Measurements from ENCODE around the gene DIPK1B.

Gene DIPK1B

GRCh38 chr9:136740971-136741882 is 28.9 kb downstream of the DIPK1B start:
- DNase-seq, result no peak

GRCh38 chr9:136741883-136742571 is 29.7 kb downstream of the DIPK1B start:
- DNase-seq, result no peak

GRCh38 chr9:136742591-136743391 is 30.4 kb downstream of the DIPK1B start, which contains the start of gene LCN10:
Gene LCN10, minus strand, starts transcription at chr9:136742940. Its CDS starts 37 bp downstream, at chr9:136742903.
- DNase-seq, result peak; percentile 52

DNA sequence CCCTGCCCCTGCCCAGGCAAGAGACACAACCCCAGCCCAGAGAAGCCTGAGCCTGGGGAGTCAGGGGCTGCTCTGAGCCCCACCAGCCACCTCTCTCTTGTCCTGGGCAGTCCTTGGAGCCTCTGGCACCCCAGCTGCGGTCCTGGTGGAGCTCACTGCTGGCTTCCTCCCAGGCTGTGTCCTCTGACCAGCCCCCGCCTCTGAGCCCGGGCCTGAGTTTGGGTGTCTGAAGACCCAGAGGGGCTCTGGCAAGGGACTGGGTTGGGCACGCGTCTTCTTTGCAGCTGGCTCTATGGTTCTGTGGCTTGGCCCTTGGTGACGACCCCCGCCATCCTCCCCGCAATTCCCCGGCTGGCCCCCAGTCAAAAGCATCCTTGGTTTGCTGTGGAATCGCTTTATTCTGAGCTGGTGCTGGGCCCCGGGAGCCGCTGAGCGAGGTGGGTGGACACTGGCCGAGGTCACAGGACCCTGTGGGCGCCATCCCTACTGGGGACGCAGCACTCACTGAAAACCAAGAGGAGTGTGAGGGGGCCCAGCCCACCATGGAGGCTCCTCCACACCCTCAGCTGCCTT is 31.4 kb downstream of the DIPK1B start:
- DNase-seq, result no peak

- DNase-seq, result no peak
These were observed 32.4 kb downstream of the DIPK1B start for GRCh38 chr9:136744773-136745172.

- no peak for DNase-seq
These were observed 33.2 kb downstream of the DIPK1B start for GRCh38 chr9:136745389-136746154.

DNA sequence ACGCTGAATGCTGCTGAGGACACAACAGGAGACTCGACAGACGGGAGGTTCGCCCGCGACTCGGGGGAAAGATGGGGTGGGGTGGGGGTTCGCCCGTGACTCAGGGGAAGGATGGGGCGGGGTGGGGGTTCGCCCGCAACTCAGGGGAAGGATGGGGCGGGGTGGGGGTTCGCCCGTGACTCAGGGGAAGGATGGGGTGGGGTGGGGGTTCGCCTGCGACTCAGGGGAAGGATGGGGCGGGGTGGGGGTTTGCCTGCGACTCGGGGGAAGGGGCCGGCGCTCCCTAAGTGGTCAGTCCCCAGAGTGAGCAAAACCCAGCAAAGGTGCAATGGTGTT is 33.8 kb downstream of the DIPK1B start:
- no peak for DNase-seq

DNA sequence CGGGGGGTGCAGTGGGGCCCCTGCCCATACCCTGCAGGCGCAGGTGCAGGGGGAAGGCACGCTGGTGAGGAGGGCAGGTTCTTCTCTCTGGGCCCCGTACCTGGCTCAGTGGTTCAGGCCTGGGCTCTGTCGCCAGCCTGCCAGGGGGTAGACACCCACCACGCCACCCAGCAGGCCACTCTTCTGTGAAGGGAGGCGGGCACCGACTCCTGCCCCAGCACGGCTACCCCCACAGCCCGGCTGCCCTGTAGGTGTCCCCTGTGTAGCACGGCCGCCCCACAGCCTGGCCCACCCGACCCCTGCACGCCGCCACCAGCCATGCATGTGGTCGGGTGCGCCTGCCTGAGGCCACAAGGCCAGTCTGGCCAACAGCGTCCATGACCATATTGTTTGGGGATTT is 34.2 kb downstream of the DIPK1B start:
- no peak for DNase-seq

GRCh38 chr9:136747161-136748060 is 35.0 kb downstream of the DIPK1B start:
- no peak for DNase-seq

DNA sequence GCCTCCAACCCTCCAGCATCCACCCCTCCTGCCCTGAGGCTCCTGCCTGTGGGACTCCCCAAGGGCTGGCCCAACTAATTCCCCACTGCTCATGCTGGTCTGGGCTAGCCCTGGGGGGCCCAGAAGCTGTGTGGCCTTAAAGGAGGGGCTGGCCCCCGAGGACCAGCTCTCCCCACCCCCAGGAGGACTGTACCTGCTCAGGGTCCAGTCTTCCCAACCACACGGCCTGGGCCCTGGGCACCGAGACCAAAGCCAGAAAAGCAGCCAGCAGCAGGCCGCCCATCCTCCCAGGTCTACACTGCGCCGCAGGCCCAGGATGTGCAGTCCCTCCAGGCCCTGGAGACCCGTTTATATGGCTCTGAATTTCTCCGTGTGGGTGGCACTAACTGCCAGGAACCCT is 35.8 kb downstream of the DIPK1B start, which contains the start of gene LCN6:
LCN6 (minus strand) TSS at position 325 of the 400 bp plus-strand sequence; CDS start at position 283, 42 bp downstream.
- DNase-seq, result no peak

- no peak for DNase-seq
These were observed 36.6 kb downstream of the DIPK1B start for GRCh38 chr9:136748666-136749611.

- DNase-seq, result no peak
These were observed 38.2 kb downstream of the DIPK1B start for GRCh38 chr9:136750526-136750925.

DNA sequence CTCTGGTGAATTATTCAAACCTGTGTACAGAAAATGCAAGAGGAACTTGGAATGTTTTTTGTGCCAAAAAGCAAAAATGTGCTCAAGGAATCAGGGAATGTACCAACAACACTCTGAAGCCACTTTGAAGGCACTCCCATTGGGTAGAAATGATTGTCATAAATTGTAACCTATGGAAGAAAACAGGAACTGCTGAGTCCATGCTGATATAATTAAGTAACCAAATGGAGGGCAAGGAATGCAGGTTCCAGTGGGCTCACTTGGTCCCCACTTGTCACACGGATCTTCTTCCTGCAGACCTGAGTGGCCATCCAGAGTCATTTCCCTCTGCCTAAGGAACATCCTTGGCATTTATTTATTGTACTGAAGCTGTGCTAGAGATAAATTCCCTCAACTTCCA is 38.9 kb downstream of the DIPK1B start:
- DNase-seq, result no peak

GRCh38 chr9:136751814-136752213 is 39.4 kb downstream of the DIPK1B start:
- no peak for DNase-seq

DNA sequence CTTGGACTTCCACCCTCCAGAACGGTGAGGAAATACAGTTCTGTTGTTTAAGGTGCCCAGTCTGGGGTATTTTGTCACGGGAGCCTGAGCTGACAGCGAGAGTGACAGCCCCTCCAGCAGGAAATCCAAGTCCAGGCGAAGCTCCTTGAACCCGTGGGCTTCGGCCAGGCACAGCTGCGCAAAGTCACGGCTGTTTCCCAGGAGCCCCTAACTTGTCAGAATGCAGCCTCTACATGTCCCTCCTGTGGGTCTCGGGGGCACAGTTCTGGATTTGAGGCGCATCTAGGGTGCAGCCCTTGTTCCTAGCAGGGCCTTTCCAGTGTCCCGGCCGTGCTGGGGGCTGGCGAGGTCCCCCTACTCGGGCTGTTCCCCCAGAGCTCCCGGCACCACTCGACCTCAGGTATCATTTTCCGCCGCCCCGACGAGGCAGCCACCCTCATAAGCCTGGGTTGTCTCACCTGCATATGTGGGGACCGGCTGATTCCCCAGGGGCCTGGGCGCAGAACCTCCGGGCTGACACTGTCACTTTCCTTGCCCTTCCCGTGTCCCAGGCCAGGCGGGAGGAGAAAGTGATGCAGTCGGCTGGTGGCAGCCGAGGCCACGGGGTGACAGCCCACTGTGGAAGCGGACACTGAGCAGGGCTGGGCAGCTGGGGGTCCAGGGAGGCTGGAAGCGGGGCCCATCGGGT is 41.1 kb downstream of the DIPK1B start:
- DNase-seq, result no peak

GRCh38 chr9:136754059-136754572 is 41.7 kb downstream of the DIPK1B start:
- peak; percentile 84 for DNase-seq

DNA sequence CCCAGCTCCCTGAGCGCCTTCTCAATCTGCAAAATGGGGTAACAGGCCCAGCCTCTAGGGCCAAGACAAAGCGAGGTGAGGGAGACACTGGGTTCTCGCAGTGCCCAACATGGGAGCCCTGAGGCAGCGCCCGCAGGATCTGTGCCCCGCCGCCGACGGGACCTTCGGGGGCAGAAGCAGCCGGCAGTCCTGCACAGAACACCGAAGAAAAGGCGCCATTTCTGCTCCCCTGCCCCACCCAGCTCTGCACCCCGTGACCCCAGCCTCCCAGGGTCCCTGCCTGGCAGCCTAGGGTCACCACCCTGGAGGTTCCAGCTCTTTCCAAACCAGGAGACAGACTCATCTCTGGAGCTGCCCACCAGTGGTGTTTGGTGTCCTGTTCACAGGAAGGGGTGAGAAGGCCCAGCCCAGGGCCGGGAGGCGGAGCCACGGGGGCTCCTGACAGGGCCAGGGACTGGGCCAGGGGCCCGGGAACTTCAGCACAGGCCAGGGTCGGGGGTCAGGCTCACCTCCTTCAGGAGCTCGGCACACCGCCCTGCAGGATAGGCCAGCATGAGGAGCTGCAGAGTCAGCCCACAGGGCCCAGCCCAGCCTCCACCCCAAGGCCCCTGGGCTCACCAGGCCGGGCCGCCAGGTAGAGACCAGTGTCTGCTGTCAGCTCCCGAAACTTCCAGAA is 42.4 kb downstream of the DIPK1B start:
- peak; percentile 23 for DNase-seq
